ENCODE data around the gene VPS39.

Gene VPS39

GRCh38 chr15:42157981-42158765, 49.9 kb downstream of the VPS39 start:
- no peak for TF ChIP-seq GATA2 (IDR thresholded peaks at IDR 0.05; ENCODE audit: low read depth, low read length)
- TF ChIP-seq GATA3 (IDR thresholded peaks at IDR 0.05; ENCODE audit: low read depth, low read length): no peak

- TF ChIP-seq GATA2 (IDR thresholded peaks at IDR 0.05; ENCODE audit: low read depth, low read length): no peak
These were observed 50.7 kb downstream of the VPS39 start for GRCh38 chr15:42157381-42157780.

- TF ChIP-seq GATA2 (IDR thresholded peaks at IDR 0.05; ENCODE audit: low read depth, low read length) (no peak), GATA3 (IDR thresholded peaks at IDR 0.05; ENCODE audit: low read depth, low read length) (no peak)
These were observed 51.7 kb downstream of the VPS39 start, which contains the start of gene PLA2G4F for GRCh38 chr15:42156243-42156922. PLA2G4F (minus strand) TSS chr15:42156636; CDS start chr15:42156549, 87 bp downstream.

- peak; percentile 91 for TF ChIP-seq GATA2 (IDR thresholded peaks at IDR 0.05; ENCODE audit: low read depth, low read length)
- TF ChIP-seq GATA3 (IDR thresholded peaks at IDR 0.05; ENCODE audit: low read depth, low read length): no peak
These were observed 52.4 kb downstream of the VPS39 start for GRCh38 chr15:42155546-42156242.

GRCh38 chr15:42154956-42155355, 53.1 kb downstream of the VPS39 start:
- TF ChIP-seq GATA2 (IDR thresholded peaks at IDR 0.05; ENCODE audit: low read depth, low read length): no peak
- no peak for TF ChIP-seq GATA3 (IDR thresholded peaks at IDR 0.05; ENCODE audit: low read depth, low read length)

- no peak for TF ChIP-seq GATA2 (IDR thresholded peaks at IDR 0.05; ENCODE audit: low read depth, low read length)
- TF ChIP-seq GATA3 (IDR thresholded peaks at IDR 0.05; ENCODE audit: low read depth, low read length): no peak
These were observed 53.7 kb downstream of the VPS39 start for GRCh38 chr15:42154212-42154941.

GRCh38 chr15:42153874-42154211, 54.3 kb downstream of the VPS39 start:
- TF ChIP-seq GATA3 (IDR thresholded peaks at IDR 0.05; ENCODE audit: low read depth, low read length): no peak
- TF ChIP-seq GATA2 (IDR thresholded peaks at IDR 0.05; ENCODE audit: low read depth, low read length): no peak

GRCh38 chr15:42152921-42153698, 55.0 kb downstream of the VPS39 start:
- no peak for TF ChIP-seq GATA3 (IDR thresholded peaks at IDR 0.05; ENCODE audit: low read depth, low read length)
- TF ChIP-seq GATA2 (IDR thresholded peaks at IDR 0.05; ENCODE audit: low read depth, low read length): no peak

GRCh38 chr15:42152196-42152920, 55.7 kb downstream of the VPS39 start:
- TF ChIP-seq GATA2 (IDR thresholded peaks at IDR 0.05; ENCODE audit: low read depth, low read length) (no peak), GATA3 (IDR thresholded peaks at IDR 0.05; ENCODE audit: low read depth, low read length) (no peak)

- TF ChIP-seq GATA2 (IDR thresholded peaks at IDR 0.05; ENCODE audit: low read depth, low read length) (no peak), GATA3 (IDR thresholded peaks at IDR 0.05; ENCODE audit: low read depth, low read length) (no peak)
These were observed 56.4 kb downstream of the VPS39 start for GRCh38 chr15:42151736-42152135.

GRCh38 chr15:42151141-42151561, 57.0 kb downstream of the VPS39 start:
- TF ChIP-seq GATA2 (IDR thresholded peaks at IDR 0.05; ENCODE audit: low read depth, low read length) (no peak), GATA3 (IDR thresholded peaks at IDR 0.05; ENCODE audit: low read depth, low read length) (no peak)

GRCh38 chr15:42150219-42150970, 57.7 kb downstream of the VPS39 start:
- TF ChIP-seq GATA2 (IDR thresholded peaks at IDR 0.05; ENCODE audit: low read depth, low read length): no peak
- no peak for TF ChIP-seq GATA3 (IDR thresholded peaks at IDR 0.05; ENCODE audit: low read depth, low read length)
